Lung (tissue), 12 donors: ENCODE results near the gene SLC7A5. TPM values are rescaled to one million over a fixed set of nuclear protein-coding genes. Genes with fewer than 3 reads are reported as not detected.

Experiments used
- ATAC-seq: fragments of 200-7000 bp; cut with Tn5 transposase; one replicate; pipeline ENCODE4 v1.9.1; 2020; ENCODE audit warnings: moderate number of reproducible peaks; ENCODE audit not compliant: insufficient read depth, low FRiP score
- DNase-seq, 3 donors: peaks; one replicate each; pipeline ENCODE4 v3.0.0-alpha.2; 2013 to 2017
- H3K27ac ChIP-seq, 2 donors: one replicate each; pipeline ENCODE4 v1.5.1; 2013; ENCODE audit warnings: mild to moderate bottlenecking in 2 of 2, moderate library complexity in 2 of 2, control low read depth in 1 of 2, inconsistent platforms in 1 of 2, low read depth in 1 of 2, low read length in 1 of 2
- H3K27me3 ChIP-seq, 3 donors: one replicate each; pipeline ENCODE4 v1.5.1; 2013; ENCODE audit warnings: low read length in 2 of 3; ENCODE audit not compliant: control insufficient read depth in 3 of 3, insufficient read depth in 3 of 3
- H3K36me3 ChIP-seq, 4 donors: one replicate each; pipeline ENCODE4 v1.5.1; 2013; ENCODE audit warnings: low read length in 4 of 4, mild to moderate bottlenecking in 1 of 4, moderate library complexity in 1 of 4; ENCODE audit not compliant: control insufficient read depth in 4 of 4, insufficient read depth in 4 of 4
- H3K4me1 ChIP-seq, 5 donors: one replicate each; pipeline ENCODE4 v1.5.1; 2013; ENCODE audit warnings: low read length in 5 of 5, mild to moderate bottlenecking in 2 of 5, moderate library complexity in 1 of 5; ENCODE audit not compliant: control insufficient read depth in 5 of 5, insufficient read depth in 5 of 5
- H3K4me3 ChIP-seq: one replicate; pipeline ENCODE4 v1.5.1; 2013; ENCODE audit warnings: mild to moderate bottlenecking, control low read depth, moderate library complexity
- H3K9ac ChIP-seq, 2 donors: one replicate each; pipeline ENCODE4 v1.5.1; 2013; ENCODE audit warnings: low read length in 2 of 2, control low read depth in 1 of 2; ENCODE audit not compliant: insufficient read depth in 1 of 2
- H3K9me3 ChIP-seq, 4 donors: one replicate each; pipeline ENCODE4 v1.5.1; 2013; ENCODE audit warnings: low read length in 3 of 4, mild to moderate bottlenecking in 1 of 4, moderate library complexity in 1 of 4; ENCODE audit not compliant: control insufficient read depth in 4 of 4, insufficient read depth in 3 of 4
- WGBS, 2 donors: extraction: QIAGEN DNeasy Blood & Tissue Kit; methylation state at CpG; one replicate each; pipeline ENCODE4 v1.1.7; 2013; 5-methylcytosine and 5-hydroxymethylcytosine counted together
- polyA plus RNA-seq, 2 donors: library from polyadenylated mRNA; stranded (reverse); fragments of 200-250 nt; gene quantifications; one replicate each; pipeline ENCODE4 v1.2.1, GENCODE V29; 2013
- total RNA-seq, 2 donors: library from RNA; depleted of rRNA in 1 of 2; stranded (reverse); fragments of >200 nt in 1 of 2; gene quantifications; one replicate each; pipeline ENCODE4 v1.2.1, GENCODE V29; 2014 to 2021
- TF ChIP-seq, protein P1 (sequence below): IDR thresholded peaks from 2 replicates; pipeline ENCODE4 v1.5.1; 2012; ENCODE audit warnings: mild to moderate bottlenecking; ENCODE audit errors: control extremely low read depth, extremely low read depth
- donor health status: control.
- donor health status: control.
- donor health status: Bipolar disorder and iron deficiency.
- donor health status: healthy.
- donor health status: DM: yes; HTN: yes; CAD: no.

The SLC7A5 gene
- total and polyA plus RNA-seq, 4 donors = 4.0 to 36.1 (median 19.8) TPM

DNA sequence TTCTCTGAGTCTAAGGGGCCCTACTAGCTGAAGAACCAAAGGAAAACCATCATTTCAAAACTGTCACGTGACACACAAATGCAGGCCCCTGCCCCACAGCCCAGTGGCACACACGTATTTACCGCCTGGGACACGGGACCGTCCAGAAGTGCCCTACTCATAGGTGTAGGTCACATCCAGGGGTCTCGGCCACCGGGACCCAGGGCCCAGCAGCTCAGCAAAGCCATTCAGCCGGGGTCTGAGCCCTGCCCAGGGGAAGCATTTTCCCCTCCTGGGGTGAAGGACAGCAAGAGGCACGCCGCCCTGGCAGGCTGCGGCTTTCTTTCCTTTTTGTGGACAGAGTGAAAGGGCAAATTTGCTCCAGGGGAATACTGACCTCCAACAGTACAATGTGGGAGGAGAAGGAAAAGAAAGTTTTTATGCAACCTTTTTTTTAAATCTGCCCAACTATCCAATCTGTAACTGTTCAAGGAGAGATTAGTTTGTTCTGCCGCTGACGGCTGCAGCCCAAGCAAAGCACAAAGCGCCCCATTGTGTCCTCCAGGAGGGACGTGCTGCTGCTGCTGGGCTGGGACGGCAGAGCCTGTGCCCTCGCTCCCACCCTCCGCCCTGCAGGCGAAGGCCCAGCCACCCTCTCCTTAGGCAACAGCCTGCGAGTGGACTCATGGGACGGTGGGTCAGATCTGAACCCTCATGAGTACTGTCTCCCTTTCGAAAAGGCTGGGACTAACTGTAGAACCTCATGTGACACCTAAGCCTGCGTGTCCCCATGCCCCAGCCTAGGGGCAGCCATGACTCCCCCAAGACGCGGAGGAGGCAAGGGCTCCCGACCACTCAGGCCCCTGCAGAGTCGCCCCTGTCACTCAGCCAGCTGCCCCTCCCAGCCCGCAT, 21.3 kb downstream of the SLC7A5 start:
- 89 to 90% methylated on average over 28 of the region's 28 CpGs for WGBS, 2 donors
- Histone ChIP-seq H3K9me3 (no peaks in the 10 kb centered on the region), H3K4me1 (peaks cover 0 to 22% (median 6%) of the 10 kb centered on the region in 5 donors), H3K36me3 (peaks cover 0 to 5% (median 0%) of the 10 kb centered on the region in 4 donors), H3K27me3 (no peaks in the 10 kb centered on the region), H3K9ac (no peak overlapping the region), H3K4me3 (no peak overlapping the region), H3K27ac (no peak overlapping the region)
- TF ChIP-seq, protein P1, sequence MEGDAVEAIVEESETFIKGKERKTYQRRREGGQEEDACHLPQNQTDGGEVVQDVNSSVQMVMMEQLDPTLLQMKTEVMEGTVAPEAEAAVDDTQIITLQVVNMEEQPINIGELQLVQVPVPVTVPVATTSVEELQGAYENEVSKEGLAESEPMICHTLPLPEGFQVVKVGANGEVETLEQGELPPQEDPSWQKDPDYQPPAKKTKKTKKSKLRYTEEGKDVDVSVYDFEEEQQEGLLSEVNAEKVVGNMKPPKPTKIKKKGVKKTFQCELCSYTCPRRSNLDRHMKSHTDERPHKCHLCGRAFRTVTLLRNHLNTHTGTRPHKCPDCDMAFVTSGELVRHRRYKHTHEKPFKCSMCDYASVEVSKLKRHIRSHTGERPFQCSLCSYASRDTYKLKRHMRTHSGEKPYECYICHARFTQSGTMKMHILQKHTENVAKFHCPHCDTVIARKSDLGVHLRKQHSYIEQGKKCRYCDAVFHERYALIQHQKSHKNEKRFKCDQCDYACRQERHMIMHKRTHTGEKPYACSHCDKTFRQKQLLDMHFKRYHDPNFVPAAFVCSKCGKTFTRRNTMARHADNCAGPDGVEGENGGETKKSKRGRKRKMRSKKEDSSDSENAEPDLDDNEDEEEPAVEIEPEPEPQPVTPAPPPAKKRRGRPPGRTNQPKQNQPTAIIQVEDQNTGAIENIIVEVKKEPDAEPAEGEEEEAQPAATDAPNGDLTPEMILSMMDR = no peak
- DNase-seq (peak; percentile 46 to 73 (median 72)), ATAC-seq (no peak)

DNA sequence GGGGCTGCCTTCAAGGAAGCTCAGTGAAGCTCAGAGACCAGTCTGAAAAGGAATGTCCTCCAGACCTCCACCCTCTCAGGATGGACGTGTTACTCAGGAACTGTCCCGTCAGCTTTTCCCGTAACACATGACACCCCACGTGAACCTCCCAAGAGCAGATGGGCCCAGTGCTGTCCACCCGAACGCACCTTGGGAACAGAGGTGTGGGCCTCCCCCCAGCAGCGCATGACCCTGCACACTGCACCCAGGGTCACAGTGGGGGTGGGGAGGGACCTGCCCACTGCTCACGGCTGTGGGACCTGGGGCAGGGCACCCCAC, 21.9 kb downstream of the SLC7A5 start:
- peaks cover 0 to 7% (median 0%) of the 10 kb centered on the region in 4 donors for H3K36me3 ChIP-seq
- H3K4me1 ChIP-seq = peaks cover 0 to 17% (median 3%) of the 10 kb centered on the region in 5 donors
- H3K27me3 ChIP-seq = no peaks in the 10 kb centered on the region
- WGBS, 2 donors = 77 to 81% methylated on average over 8 of the region's 8 CpGs
- no peak for DNase-seq
- H3K9me3 ChIP-seq = no peaks in the 10 kb centered on the region
- no peak for ATAC-seq
- TF ChIP-seq, protein P1 = no peak
- H3K27ac ChIP-seq = no peak overlapping the region
- no peak overlapping the region for H3K4me3 ChIP-seq
- H3K9ac ChIP-seq = no peak overlapping the region

DNA sequence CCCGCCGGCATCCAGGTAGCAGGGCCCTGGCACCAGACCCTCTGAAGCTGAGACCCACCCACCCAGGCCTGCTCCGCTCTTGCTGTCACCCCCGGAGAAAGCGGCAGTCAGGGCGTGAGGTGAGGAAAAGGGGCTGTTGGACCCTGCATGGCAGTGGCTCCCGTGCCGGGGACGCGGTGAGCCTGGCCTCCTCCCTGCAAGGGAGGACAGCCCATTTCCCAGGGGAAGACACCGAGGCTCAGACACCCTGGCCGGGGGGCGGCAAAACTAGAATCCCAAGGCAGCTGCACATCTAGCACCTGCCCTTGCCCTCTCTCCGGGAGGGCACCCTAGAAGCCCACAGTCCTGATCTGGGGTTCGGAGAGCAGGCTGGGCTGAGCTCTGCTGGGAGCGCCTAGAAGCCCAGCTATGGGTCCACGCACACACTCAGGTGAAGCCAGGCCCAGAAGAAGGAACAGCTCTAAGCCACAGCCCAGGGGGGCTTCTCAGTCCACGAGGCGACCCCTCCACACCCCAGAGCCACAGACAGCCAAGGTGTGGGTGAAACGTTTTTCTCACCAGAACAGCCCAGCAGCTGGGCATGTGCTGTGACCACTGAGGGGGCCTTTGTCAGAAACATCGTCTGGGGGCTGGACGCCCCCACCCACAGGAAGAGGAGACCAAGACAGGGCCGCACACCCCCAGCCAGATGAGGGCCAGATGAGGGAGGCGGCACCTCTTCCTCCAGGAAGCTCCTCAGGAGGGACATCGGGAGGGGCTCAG, 22.4 kb downstream of the SLC7A5 start:
- peaks cover 0 to 15% (median 0%) of the 10 kb centered on the region in 5 donors for H3K4me1 ChIP-seq
- no peaks in the 10 kb centered on the region for H3K27me3 ChIP-seq
- no peak overlapping the region for H3K9ac ChIP-seq
- DNase-seq (no peak), ATAC-seq (no peak)
- no peaks in the 10 kb centered on the region for H3K9me3 ChIP-seq
- TF ChIP-seq, protein P1 = no peak
- no peak overlapping the region for H3K4me3 ChIP-seq
- 86 to 89% methylated on average over 20 to 25 of the region's 25 CpGs for WGBS, 2 donors
- peaks cover 0 to 11% (median 0%) of the 10 kb centered on the region in 4 donors for H3K36me3 ChIP-seq
- H3K27ac ChIP-seq = no peak overlapping the region
